ENCODE measurements around the gene PRICKLE1.

DNA sequence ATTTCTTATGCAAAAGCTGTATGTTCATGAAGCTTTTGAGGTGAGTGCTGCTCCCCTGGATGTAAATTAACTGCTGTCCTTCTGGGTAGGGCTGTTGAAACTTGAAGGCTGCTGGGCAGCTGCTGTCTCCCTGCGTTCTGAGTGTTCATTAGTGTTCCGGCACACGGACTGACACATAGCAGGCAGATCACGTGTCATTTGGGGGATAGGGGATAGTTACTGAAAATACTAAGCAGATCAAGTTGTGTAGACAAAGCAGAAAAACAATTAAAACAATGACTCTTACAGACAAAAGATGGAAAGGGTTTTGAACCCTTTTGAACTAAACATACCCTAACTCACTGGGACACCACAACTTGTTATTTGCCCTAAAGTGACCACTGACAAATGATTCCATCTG, 82.5 kb downstream of the PRICKLE1 start:
- TF ChIP-seq, protein P1, sequence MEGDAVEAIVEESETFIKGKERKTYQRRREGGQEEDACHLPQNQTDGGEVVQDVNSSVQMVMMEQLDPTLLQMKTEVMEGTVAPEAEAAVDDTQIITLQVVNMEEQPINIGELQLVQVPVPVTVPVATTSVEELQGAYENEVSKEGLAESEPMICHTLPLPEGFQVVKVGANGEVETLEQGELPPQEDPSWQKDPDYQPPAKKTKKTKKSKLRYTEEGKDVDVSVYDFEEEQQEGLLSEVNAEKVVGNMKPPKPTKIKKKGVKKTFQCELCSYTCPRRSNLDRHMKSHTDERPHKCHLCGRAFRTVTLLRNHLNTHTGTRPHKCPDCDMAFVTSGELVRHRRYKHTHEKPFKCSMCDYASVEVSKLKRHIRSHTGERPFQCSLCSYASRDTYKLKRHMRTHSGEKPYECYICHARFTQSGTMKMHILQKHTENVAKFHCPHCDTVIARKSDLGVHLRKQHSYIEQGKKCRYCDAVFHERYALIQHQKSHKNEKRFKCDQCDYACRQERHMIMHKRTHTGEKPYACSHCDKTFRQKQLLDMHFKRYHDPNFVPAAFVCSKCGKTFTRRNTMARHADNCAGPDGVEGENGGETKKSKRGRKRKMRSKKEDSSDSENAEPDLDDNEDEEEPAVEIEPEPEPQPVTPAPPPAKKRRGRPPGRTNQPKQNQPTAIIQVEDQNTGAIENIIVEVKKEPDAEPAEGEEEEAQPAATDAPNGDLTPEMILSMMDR (IDR thresholded peaks at IDR 0.05) = no peak
- TF ChIP-seq POLR2A (IDR thresholded peaks at IDR 0.05) = no peak

Measured in uterus (tissue), 2 donors.